PC-9 (cell line): ENCODE data around the gene VAMP8.

Experiments used
- CTCF ChIP-seq: fragments of 200-600 bp; sonication (generic); conservative IDR thresholded peaks from 2 replicates; pipeline ENCODE4 v1.6.1; 2017; ENCODE audit warnings: mixed run types, antibody characterized with exemption, mild to moderate bottlenecking, moderate library complexity
- EZH2 ChIP-seq: fragments of 200-600 bp; sonication (generic); IDR thresholded peaks from 2 replicates; pipeline ENCODE4 v1.8.0; 2017; ENCODE audit warnings: antibody characterized with exemption, low read depth

GRCh38 chr2:85549095-85549494, 28.3 kb upstream of the VAMP8 start:
- TF ChIP-seq CTCF (no peak), EZH2 (no peak)
